Endothelial cell of umbilical vein (primary cell): ENCODE measurements around the gene AP4M1. TPM values are rescaled to one million over a fixed set of nuclear protein-coding genes. Genes with fewer than 3 reads are reported as not detected.

Source experiments
- BruUV-seq: library from RNA; stranded (reverse); fragments of 400-500 nt; replicated peaks from 2 replicates; lab custom pipeline; 2021; lab: Mats Ljungman, UMichigan
- CTCF ChIA-PET: fragments of 300-600, 350-600 bp; sonication (Branson Sonifier 250); formaldehyde crosslinking; loops from one replicate; lab custom pipeline; 2021; ENCODE audit warnings: antibody characterized with exemption, inconsistent platforms; lab: Charles Lee
- POLR2A ChIA-PET: fragments of 300-600, 350-600 bp; sonication (Branson Sonifier 250); formaldehyde crosslinking; loops from one replicate; lab custom pipeline; 2021; ENCODE audit warnings: antibody characterized with exemption, inconsistent platforms; lab: Charles Lee
- DNase-seq: peaks from one replicate; pipeline ENCODE4 v3.0.0-alpha.2; 2011; ENCODE audit warnings: low read depth, low spot score
- FAIRE-seq: peaks from 2 replicates; lab custom pipeline; 2011; peaks lifted over from hg19 to GRCh38; lab: Jason Lieb, UNC
- H2AFZ ChIP-seq: 2 replicates; pipeline ENCODE4 v1.6.0; 2012; ENCODE audit warnings: low read depth, low read length, control low read depth, inconsistent platforms
- H3K27ac ChIP-seq: 2 replicates; pipeline ENCODE4 v1.5.1; 2011; ENCODE audit warnings: low read depth, mild to moderate bottlenecking, control low read depth, low read length, moderate library complexity; ENCODE audit not compliant: insufficient read depth
- H3K27me3 ChIP-seq, 2 experiments: 2 replicates each; pipeline versions ENCODE4 v1.6.0 to v1.6.1; 2011; ENCODE audit warnings: low read length in 2 of 2, mixed read lengths in 1 of 2; ENCODE audit not compliant: control insufficient read depth in 2 of 2, insufficient read depth in 2 of 2
- H3K36me3 ChIP-seq, 2 experiments: 2 replicates in 1 of 2; 3 replicates in 1 of 2; pipeline ENCODE4 v1.5.1; 2011; ENCODE audit warnings: low read length in 2 of 2, mild to moderate bottlenecking in 1 of 2, moderate library complexity in 1 of 2; ENCODE audit not compliant: control insufficient read depth in 2 of 2, insufficient read depth in 2 of 2; ENCODE audit errors: extremely low read depth in 1 of 2
- H3K4me1 ChIP-seq: 3 replicates; pipeline ENCODE4 v1.5.1; 2011; ENCODE audit warnings: mild to moderate bottlenecking, low read length; ENCODE audit not compliant: control insufficient read depth, insufficient read depth; ENCODE audit errors: extremely low read depth
- H3K4me2 ChIP-seq: 2 replicates; pipeline ENCODE4 v1.6.1; 2011; ENCODE audit warnings: low read length, control low read depth, mixed read lengths; ENCODE audit not compliant: insufficient read depth
- H3K4me3 ChIP-seq, 3 experiments: fragments of 200-600 bp in 1 of 3; sonication (generic), shearing (Covaris generic) in 1 of 3; replicated peaks in 1 of 3; 2 replicates each; pipeline ENCODE4 v1.5.1; 2011 to 2016; ENCODE audit warnings: control low read depth in 3 of 3, low read length in 3 of 3, mild to moderate bottlenecking in 2 of 3, inconsistent platforms in 1 of 3, low read depth in 1 of 3, moderate library complexity in 1 of 3; ENCODE audit not compliant: insufficient read depth in 1 of 3
- H3K79me2 ChIP-seq: 2 replicates; pipeline ENCODE4 v1.6.0; 2012; ENCODE audit warnings: low read length, inconsistent platforms; ENCODE audit not compliant: control insufficient read depth, insufficient read depth
- H3K9ac ChIP-seq: replicated peaks from 2 replicates; pipeline ENCODE3; 2011; ENCODE audit warnings: low read length, control low read depth; ENCODE audit not compliant: insufficient read depth; ENCODE audit errors: extremely low read depth
- H3K9me1 ChIP-seq: replicated peaks from 3 replicates; pipeline ENCODE4 v1.6.0; 2011; ENCODE audit warnings: mild to moderate bottlenecking, low read length; ENCODE audit not compliant: control insufficient read depth, insufficient read depth; ENCODE audit errors: extremely low read depth
- H3K9me3 ChIP-seq: replicated peaks from 2 replicates; pipeline ENCODE4 v1.5.1; 2012; ENCODE audit warnings: low read length, inconsistent platforms; ENCODE audit not compliant: control insufficient read depth, insufficient read depth
- H4K20me1 ChIP-seq: replicated peaks from 2 replicates; pipeline ENCODE3; 2011; ENCODE audit warnings: mild to moderate bottlenecking, low read length; ENCODE audit not compliant: control insufficient read depth, insufficient read depth; ENCODE audit errors: extremely low read depth
- CTCF ChIP-seq, 2 donors: IDR thresholded peaks; 1 replicate in 1 of 2; 2 replicates in 1 of 2; pipeline ENCODE4 v1.5.1; 2011; ENCODE audit warnings: low read length in 2 of 2, mild to moderate bottlenecking in 2 of 2, moderate library complexity in 2 of 2, control low read depth in 1 of 2, inconsistent platforms in 1 of 2, low read depth in 1 of 2; ENCODE audit not compliant: insufficient read depth in 1 of 2; ENCODE audit errors: extremely low read depth in 1 of 2
- EZH2 ChIP-seq: IDR thresholded peaks from 2 replicates; pipeline ENCODE4 v1.6.1; 2012; ENCODE audit warnings: borderline replicate concordance, low read depth, mild to moderate bottlenecking, moderate library complexity, low read length, inconsistent platforms; ENCODE audit not compliant: severe bottlenecking
- FOS ChIP-seq: IDR thresholded peaks from 2 replicates; pipeline ENCODE4 v1.6.1; 2011; ENCODE audit warnings: mild to moderate bottlenecking, low read length, moderate library complexity, borderline replicate concordance; ENCODE audit not compliant: insufficient read depth
- GATA2 ChIP-seq: IDR thresholded peaks from 2 replicates; pipeline ENCODE4 v1.7.0; 2011; ENCODE audit warnings: low read depth, mild to moderate bottlenecking, moderate library complexity, mixed read lengths, low read length; ENCODE audit not compliant: insufficient read length, insufficient read depth
- JUN ChIP-seq: IDR thresholded peaks from 2 replicates; pipeline ENCODE4 v1.6.1; 2011; ENCODE audit warnings: borderline replicate concordance, low read depth; ENCODE audit not compliant: insufficient read length, insufficient read depth
- MAX ChIP-seq: IDR thresholded peaks from 2 replicates; pipeline ENCODE4 v1.6.1; 2011; ENCODE audit not compliant: insufficient read depth, insufficient read length
- MYC ChIP-seq: IDR thresholded peaks from one replicate; pipeline ENCODE4 v1.6.1; 2011; ENCODE audit warnings: mild to moderate bottlenecking, low read depth, low read length
- POLR2A ChIP-seq: IDR thresholded peaks from 2 replicates; pipeline ENCODE4 v1.6.1; 2012; ENCODE audit warnings: low read depth, mild to moderate bottlenecking, control low read depth, low read length
- POLR2AphosphoS5 ChIP-seq: IDR thresholded peaks from 2 replicates; pipeline ENCODE4 v1.6.1; 2012; ENCODE audit warnings: low read depth, mild to moderate bottlenecking, control low read depth, low read length, moderate library complexity; ENCODE audit not compliant: insufficient read depth
- dilution Hi-C: fragments of 300-500 bp; cut with MboI; formaldehyde crosslinking; loops from one replicate; pipeline ENCODE4 v1.15.0; 2019; ENCODE audit warnings: low sequenced_read_pairs; ENCODE audit not compliant: extremely low pct_ligation_motif_present
- intact Hi-C: fragments of 100-400 bp; cut with micrococcal nuclease; formaldehyde crosslinking; loops from one replicate; pipeline ENCODE4 v1.10.0; 2022
- polyA plus RNA-seq, 4 experiments: library from polyadenylated mRNA; depleted of rRNA in 3 of 4; stranded (reverse) in 3 of 4; unstranded in 1 of 4; fragments of >200 nt; gene quantifications; 2 replicates each; pipeline versions ENCODE4 v1.2.1 to v1.2.3, GENCODE V29; 2011 to 2012; ENCODE audit warnings: missing spikeins in 1 of 4
- total RNA-seq: library from RNA; stranded (reverse); gene quantifications from 2 replicates; pipeline ENCODE4 v1.2.3, GENCODE V29; 2021

AP4M1 gene
- total and polyA plus RNA-seq, 2 donors (not counting 3 experiments of a cell fraction or from before 2014, with no cell fraction given) = 20.5 to 27.4 TPM

- CTCF ChIA-PET = interaction anchor here (0.9 to 1.9 kb wide), 7 partner anchors 18 to 91 kb away, joined by 3 to 17 read pairs (median 5); partner anchors contain the start of genes AP4M1, MBLAC1 and MCM7
- Histone ChIP-seq H3K36me3 (peaks cover 3 to 10% of the 10 kb centered on the region in 2 experiments), H3K27ac (peak within 1 kb of the TSS; percentile 78), H3K9me1 (no peaks in the 10 kb centered on the region), H3K9ac (peak within 1 kb of the TSS; percentile 92), H3K27me3 (no peaks in the 10 kb centered on the region), H3K9me3 (no peaks in the 10 kb centered on the region), H3K4me3 (peak within 1 kb of the TSS; percentile 85 to 92 (median 89)), H4K20me1 (no peaks in the 10 kb centered on the region), H3K4me2 (peak within 1 kb of the TSS; percentile 70), H3K79me2 (peaks cover 41% of the 10 kb centered on the region), H2AFZ (no peak within 1 kb of the TSS), H3K4me1 (peaks cover 19% of the 10 kb centered on the region)
- dilution Hi-C loops = no loop called here
- peak; percentile 99 for FAIRE-seq
- peak; percentile 100 for DNase-seq
- no TSS peak for BruUV-seq
- POLR2A ChIA-PET = interaction anchor here (1.1 to 1.5 kb wide), 2 partner anchors 20 kb away, joined by 8 to 15 read pairs; partner anchors contain the start of genes AP4M1 and MCM7
- intact Hi-C loops = loop anchor here (1.0 to 10.0 kb wide), 5 partner anchors 20 to 167 kb away; partner anchors contain the start of genes AP4M1, MCM7, TRIM4 and ZKSCAN1
- TF ChIP-seq MYC (peak; percentile 58), POLR2AphosphoS5 (peak; percentile 87), GATA2 (no peak), POLR2A (peak; percentile 86), MAX (peak; percentile 74), CTCF (IDR thresholded peaks at IDR 0.05; ENCODE audit: extremely low read depth in 1 of 2, insufficient read depth in 1 of 2, low read depth in 1 of 2, low read length in 2 of 2) (peak; percentile 96 to 98), EZH2 (no peak), FOS (peak; percentile 67), JUN (no peak)
Measured at GRCh38 chr7:100081535-100082102, 19.8 kb upstream of the AP4M1 start, which contains the start of gene ZNF3. TSS of gene ZNF3 (minus strand) at chr7:100081723. CDS start at chr7:100077357, 4,366 bp downstream.
